H1 (cell line): ENCODE data around the gene INPP5B. TPM values are rescaled to one million over a fixed set of nuclear protein-coding genes. Genes with fewer than 3 reads are reported as not detected.

Experiments
- CTCF ChIA-PET: fragments of 300-600 bp; sonication (Branson Sonifier 250); formaldehyde crosslinking; loops from one replicate; lab custom pipeline; 2021; ENCODE audit not compliant: partially characterized antibody; lab: Charles Lee
- POLR2A ChIA-PET: fragments of 300-600 bp; sonication (Branson Sonifier 250); formaldehyde crosslinking; loops from one replicate; lab custom pipeline; 2021; ENCODE audit warnings: inconsistent platforms; ENCODE audit not compliant: partially characterized antibody; lab: Charles Lee
- DNase-seq, 2 experiments: peaks; one replicate each; pipeline versions ENCODE4 v3.0.0 to v3.0.0-alpha.2; 2010 to 2022; ENCODE audit warnings: low spot score in 2 of 2, low read depth in 1 of 2, mixed read lengths in 1 of 2
- FAIRE-seq: peaks from 2 replicates; lab custom pipeline; 2011; peaks lifted over from hg19 to GRCh38; lab: Jason Lieb, UNC
- H2AFZ ChIP-seq: 2 replicates; pipeline ENCODE4 v1.8.1; 2012; ENCODE audit warnings: low read length, inconsistent platforms
- H2AK5ac ChIP-seq: 2 replicates; pipeline ENCODE4 v1.6.1; 2013; ENCODE audit warnings: low read depth, low read length
- H2BK120ac ChIP-seq: replicated peaks from 2 replicates; pipeline ENCODE3; 2013; ENCODE audit warnings: low read depth, low read length, inconsistent platforms
- H2BK12ac ChIP-seq: 2 replicates; pipeline ENCODE4 v1.6.1; 2013; ENCODE audit warnings: low read depth, low read length
- H2BK15ac ChIP-seq: 2 replicates; pipeline ENCODE4 v1.6.1; 2013; ENCODE audit warnings: low read length
- H2BK20ac ChIP-seq: 2 replicates; pipeline ENCODE4 v1.6.1; 2013; ENCODE audit warnings: low read length
- H2BK5ac ChIP-seq: 2 replicates; pipeline ENCODE4 v1.6.1; 2013; ENCODE audit warnings: low read depth, low read length
- H3K14ac ChIP-seq: 2 replicates; pipeline ENCODE4 v1.6.1; 2013; ENCODE audit warnings: inconsistent platforms; ENCODE audit not compliant: insufficient read length
- H3K18ac ChIP-seq: 2 replicates; pipeline ENCODE4 v1.6.1; 2013; ENCODE audit warnings: low read length; ENCODE audit errors: extremely low read depth
- H3K23ac ChIP-seq: 2 replicates; pipeline ENCODE4 v1.6.1; 2013; ENCODE audit warnings: inconsistent platforms; ENCODE audit not compliant: insufficient read length
- H3K23me2 ChIP-seq: 2 replicates; pipeline ENCODE4 v1.6.1; 2013; ENCODE audit warnings: low read depth, low read length
- H3K27ac ChIP-seq: 2 replicates; pipeline ENCODE4 v1.6.1; 2011; ENCODE audit warnings: low read depth, low read length, inconsistent platforms
- H3K27me3 ChIP-seq, 4 experiments: replicated peaks in 1 of 4; 1 replicate in 1 of 4; 2 replicates in 3 of 4; pipeline versions ENCODE4 v1.6.1 to v1.8.1; 2011 to 2013; ENCODE audit warnings: low read length in 3 of 4, mild to moderate bottlenecking in 3 of 4, inconsistent platforms in 2 of 4, mixed read lengths in 2 of 4, moderate library complexity in 1 of 4; ENCODE audit not compliant: control insufficient read depth in 3 of 4, insufficient read depth in 3 of 4; ENCODE audit errors: extremely low read depth in 1 of 4
- H3K36me3 ChIP-seq, 4 experiments: 2 replicates each; pipeline versions ENCODE4 v1.6.1 to v1.8.1; 2011 to 2013; ENCODE audit warnings: mild to moderate bottlenecking in 4 of 4, low read length in 3 of 4, moderate library complexity in 2 of 4, control low read depth in 1 of 4, inconsistent platforms in 1 of 4; ENCODE audit not compliant: insufficient read depth in 4 of 4, control insufficient read depth in 2 of 4
- H3K4ac ChIP-seq: replicated peaks from 2 replicates; pipeline ENCODE3; 2013; ENCODE audit warnings: low read length, low read depth, mixed read lengths, inconsistent platforms; ENCODE audit not compliant: insufficient read length
- H3K4me1 ChIP-seq, 4 experiments: replicated peaks in 1 of 4; 1 replicate in 1 of 4; 2 replicates in 3 of 4; pipeline versions ENCODE4 v1.6.1 to v1.8.1; 2011 to 2013; ENCODE audit warnings: low read length in 3 of 4, inconsistent platforms in 2 of 4, mixed read lengths in 1 of 4; ENCODE audit not compliant: insufficient read depth in 4 of 4, control insufficient read depth in 3 of 4
- H3K4me2 ChIP-seq, 2 experiments: 2 replicates each; pipeline versions ENCODE4 v1.6.1 to v1.8.1; 2011 to 2013; ENCODE audit warnings: low read depth in 2 of 2, low read length in 2 of 2, control low read depth in 1 of 2, inconsistent platforms in 1 of 2, mild to moderate bottlenecking in 1 of 2; ENCODE audit not compliant: insufficient read depth in 1 of 2
- H3K4me3 ChIP-seq, 4 experiments: fragments of 200-600, 300-600 bp in 1 of 4; sonication (generic), shearing (Covaris generic), sonication (Bioruptor Twin) in 1 of 4; 2 replicates each; pipeline versions ENCODE4 v1.5.1 to v1.8.1; 2011 to 2016; ENCODE audit warnings: low read length in 4 of 4, low read depth in 3 of 4, control low read depth in 2 of 4, inconsistent platforms in 2 of 4, mild to moderate bottlenecking in 2 of 4, mixed read lengths in 1 of 4, moderate library complexity in 1 of 4; ENCODE audit not compliant: insufficient read depth in 2 of 4; ENCODE audit errors: extremely low read depth in 1 of 4
- H3K56ac ChIP-seq: replicated peaks from 2 replicates; pipeline ENCODE3; 2013; ENCODE audit warnings: low read depth, mild to moderate bottlenecking, mixed read lengths, low read length, inconsistent platforms; ENCODE audit not compliant: insufficient read length
- H3K79me1 ChIP-seq: 2 replicates; pipeline ENCODE4 v1.6.1; 2013; ENCODE audit warnings: low read depth, low read length, control low read depth
- H3K79me2 ChIP-seq, 2 experiments: 2 replicates each; pipeline versions ENCODE4 v1.6.1 to v1.8.1; 2012 to 2013; ENCODE audit warnings: low read length in 2 of 2, mild to moderate bottlenecking in 2 of 2, inconsistent platforms in 1 of 2; ENCODE audit not compliant: insufficient read depth in 2 of 2, control insufficient read depth in 1 of 2
- H3K9ac ChIP-seq, 4 experiments: replicated peaks in 1 of 4; 1 replicate in 1 of 4; 2 replicates in 3 of 4; pipeline versions ENCODE4 v1.6.1 to v1.8.1; 2011 to 2013; ENCODE audit warnings: low read depth in 3 of 4, low read length in 3 of 4, control low read depth in 2 of 4, mild to moderate bottlenecking in 2 of 4, moderate library complexity in 2 of 4, inconsistent platforms in 1 of 4; ENCODE audit errors: extremely low read depth in 1 of 4
- H3K9me3 ChIP-seq, 2 experiments: 2 replicates each; pipeline versions ENCODE4 v1.6.1 to v1.8.1; 2012 to 2013; ENCODE audit warnings: mild to moderate bottlenecking in 2 of 2, moderate library complexity in 2 of 2, control low read depth in 1 of 2, inconsistent platforms in 1 of 2, low read depth in 1 of 2, low read length in 1 of 2, mixed read lengths in 1 of 2; ENCODE audit not compliant: insufficient read depth in 2 of 2
- H4K20me1 ChIP-seq, 2 experiments: replicated peaks in 1 of 2; 2 replicates each; pipeline versions ENCODE3 to v1.8.1; 2011 to 2013; ENCODE audit warnings: inconsistent platforms in 2 of 2, low read length in 2 of 2, mild to moderate bottlenecking in 1 of 2; ENCODE audit not compliant: insufficient read depth in 2 of 2, control insufficient read depth in 1 of 2
- H4K5ac ChIP-seq: 2 replicates; pipeline ENCODE4 v1.6.1; 2013; ENCODE audit warnings: low read length, low read depth, mixed read lengths, inconsistent platforms; ENCODE audit not compliant: insufficient read length
- H4K8ac ChIP-seq: 2 replicates; pipeline ENCODE4 v1.8.0; 2013; ENCODE audit warnings: mild to moderate bottlenecking, moderate library complexity, low read length, inconsistent platforms; ENCODE audit not compliant: insufficient read depth; ENCODE audit errors: extremely low read depth
- H4K91ac ChIP-seq: replicated peaks from 2 replicates; pipeline ENCODE3; 2013; ENCODE audit warnings: low read length, mixed read lengths, inconsistent platforms; ENCODE audit not compliant: insufficient read length
- EGR1 ChIP-seq: IDR thresholded peaks from 2 replicates; pipeline ENCODE4 v1.6.1; 2011; ENCODE audit warnings: low read depth, low read length, borderline replicate concordance
- POLR2A ChIP-seq, 2 experiments: IDR thresholded peaks; 1 replicate in 1 of 2; 2 replicates in 1 of 2; pipeline ENCODE4 v1.6.1; 2011; ENCODE audit warnings: low read depth in 2 of 2, low read length in 2 of 2, mild to moderate bottlenecking in 2 of 2; ENCODE audit errors: control extremely low read depth in 1 of 2
- TAF7 ChIP-seq: optimal IDR thresholded peaks from 2 replicates; pipeline ENCODE3; 2011; ENCODE audit warnings: low read depth, mild to moderate bottlenecking, inconsistent platforms, low read length, moderate library complexity, borderline replicate concordance
- TCF12 ChIP-seq: IDR thresholded peaks from 2 replicates; pipeline ENCODE4 v1.6.1; 2011; ENCODE audit warnings: low read depth, mild to moderate bottlenecking, low read length
- WGBS, 2 experiments: shearing (Covaris generic) in 1 of 2; methylation state at CpG; one replicate each; pipeline versions ENCODE4 v1.1.6 to v1.1.7; 2013 to 2015; ENCODE audit warnings: low lambda C conversion rate in 2 of 2, mixed read lengths in 2 of 2, inconsistent platforms in 1 of 2, low coverage in 1 of 2, missing lambda C conversion rate in 1 of 2; ENCODE audit not compliant: insufficient replicate concordance in 2 of 2, insufficient coverage in 1 of 2, insufficient read length in 1 of 2; ENCODE audit errors: extremely low coverage in 1 of 2, missing lambda C conversion rate in 1 of 2; 5-methylcytosine and 5-hydroxymethylcytosine counted together
- polyA plus RNA-seq, 7 experiments: library from polyadenylated mRNA; depleted of rRNA in 3 of 7; stranded (reverse) in 5 of 7; unstranded in 2 of 7; fragments of >200 nt in 5 of 7; fragments of 200-250 nt in 2 of 7; gene quantifications; 1 replicate in 5 of 7; 2 replicates in 1 of 7; 4 replicates in 1 of 7; pipeline versions ENCODE4 v1.2.1 to v1.2.3, GENCODE V29; 2011 to 2013; ENCODE audit warnings: missing spikeins in 2 of 7, mixed read lengths in 2 of 7
- total RNA-seq: library from RNA; stranded (reverse); fragmentation: NEBNext Ultra II Directional; extraction: Animal tissue kit (Norgen Biotek cat#: 25700); gene quantifications from 2 replicates; pipeline ENCODE4 v1.2.1, GENCODE V29; 2021

INPP5B gene
- total and polyA plus RNA-seq, 2 of the 8 experiments (the other 6 are each of a cell fraction or from before 2014, with no cell fraction given), result 14.0 to 23.7 TPM

- H3K27ac ChIP-seq, result no peak overlapping the region
- H3K56ac ChIP-seq, result no peak overlapping the region
- H3K14ac ChIP-seq, result no peak overlapping the region
- WGBS, 2 experiments, result 50% methylated on average over 5 of the region's 5 CpGs; no CpG with 5 or more reads in 1 of the 2 experiments
- H3K79me1 ChIP-seq, result 0 out of 2 replicates have a peak, but pooled peaks cover 2% of the 10 kb centered on the region
- no peak overlapping the region for H4K8ac ChIP-seq
- no peak overlapping the region for H3K9ac ChIP-seq
- FAIRE-seq (no peak), DNase-seq (no peak)
- no peak overlapping the region for H3K18ac ChIP-seq
- peak overlapping the region; percentile 44 for H4K5ac ChIP-seq
- no peak overlapping the region for H2BK120ac ChIP-seq
- peak overlapping the region; percentile 22 to 85 for H3K4me2 ChIP-seq
- POLR2A ChIA-PET, result interaction anchor here (0.9 to 2.3 kb wide), 10 partner anchors 10 to 152 kb away, joined by 3 to 23 read pairs (median 4); partner anchors contain the start of genes C1orf122, UTP11 and YRDC
- 0 out of 2 replicates have a peak overlapping the region, but pooled peaks have one; percentile 76 for H2BK5ac ChIP-seq
- H3K23ac ChIP-seq, result no peak overlapping the region
- no peak overlapping the region for H2BK20ac ChIP-seq
- H3K23me2 ChIP-seq, result no peaks in the 10 kb centered on the region; the same call in 1 of the 2 replicates
- peaks cover 0 to 13% of the 10 kb centered on the region in 2 experiments; a peak in 3 of 4 replicates for H3K79me2 ChIP-seq
- H3K36me3 ChIP-seq, result peaks cover 5 to 12% (median 8%) of the 10 kb centered on the region in 4 experiments; a peak in 6 of 8 replicates
- peaks cover 0 to 1% of the 10 kb centered on the region in 2 experiments for H4K20me1 ChIP-seq
- TF ChIP-seq TAF7 (no peak), EGR1 (no peak), POLR2A (IDR thresholded peaks at IDR 0.05; ENCODE audit: control extremely low read depth in 1 of 2, low read depth in 2 of 2, low read length in 2 of 2) (no peak), TCF12 (no peak)
- H2BK12ac ChIP-seq, result no peak overlapping the region
- no peaks in the 10 kb centered on the region for H3K9me3 ChIP-seq
- no peaks in the 10 kb centered on the region for H3K4me1 ChIP-seq
- no peak overlapping the region for H2BK15ac ChIP-seq
- H3K4ac ChIP-seq, result no peak overlapping the region
- CTCF ChIA-PET, result interaction anchor here (0.8 to 3.9 kb wide), 21 partner anchors 10 to 168 kb away, joined by 3 to 22 read pairs (median 5); partner anchors contain the start of genes CDCA8 and INPP5B
- no peaks in the 10 kb centered on the region for H3K27me3 ChIP-seq
- H4K91ac ChIP-seq, result no peak overlapping the region
- no peak overlapping the region for H2AK5ac ChIP-seq
- no peak overlapping the region for H2AFZ ChIP-seq
- H3K4me3 ChIP-seq, result peak overlapping the region in 3 of 4 experiments; percentile 88 to 100 (median 100); a peak in 6 of 8 replicates
Observed at GRCh38 chr1:37860346-37860666, 86.5 kb downstream of the INPP5B start.
